HG03045 (cell line): ENCODE results near the gene AKAP5.

ENCODE experiments used
- ATAC-seq: cut with Tn5 transposase; IDR thresholded peaks from one replicate; pipeline ENCODE4 v1.9.1; 2021; ENCODE audit warnings: mild to moderate bottlenecking, moderate library complexity; ENCODE audit not compliant: unreplicated experiment

Gene AKAP5

GRCh38 chr14:64465191-64465822 lies at the start of gene AKAP5:
Gene AKAP5, plus strand, starts transcription at chr14:64465499. Its CDS starts 2,896 bp downstream, at chr14:64468395.
- peak; percentile 65 for ATAC-seq

GRCh38 chr14:64416348-64416932 lies 48.9 kb upstream of the AKAP5 start:
- no peak for ATAC-seq

- ATAC-seq, result no peak
Observed at GRCh38 chr14:64417055-64417770, 48.1 kb upstream of the AKAP5 start.

- ATAC-seq, result no peak
Observed at GRCh38 chr14:64417771-64418125, 47.6 kb upstream of the AKAP5 start.

GRCh38 chr14:64419003-64419402 lies 46.3 kb upstream of the AKAP5 start:
- no peak for ATAC-seq

GRCh38 chr14:64421166-64421565 lies 44.1 kb upstream of the AKAP5 start:
- ATAC-seq, result no peak

- no peak for ATAC-seq
Observed at GRCh38 chr14:64422005-64422404, 43.3 kb upstream of the AKAP5 start.

GRCh38 chr14:64422756-64423155 lies 42.5 kb upstream of the AKAP5 start:
- ATAC-seq, result no peak

GRCh38 chr14:64423987-64424386 lies 41.3 kb upstream of the AKAP5 start:
- ATAC-seq, result no peak

- ATAC-seq, result no peak
Observed at GRCh38 chr14:64434528-64434927, 30.8 kb upstream of the AKAP5 start.

- no peak for ATAC-seq
Observed at GRCh38 chr14:64438181-64438841, 27.0 kb upstream of the AKAP5 start.

GRCh38 chr14:64439141-64439540 lies 26.2 kb upstream of the AKAP5 start:
- ATAC-seq, result no peak

- ATAC-seq, result no peak
Observed at GRCh38 chr14:64440494-64440893, 24.8 kb upstream of the AKAP5 start.

GRCh38 chr14:64442300-64442988 lies 22.9 kb upstream of the AKAP5 start:
- ATAC-seq, result no peak

- ATAC-seq, result no peak
Observed at GRCh38 chr14:64444140-64444539, 21.2 kb upstream of the AKAP5 start.

- peak; percentile 98 for ATAC-seq
Observed at GRCh38 chr14:64444984-64445845, 20.1 kb upstream of the AKAP5 start.

- no peak for ATAC-seq
Observed at GRCh38 chr14:64447876-64448670, 17.2 kb upstream of the AKAP5 start.

GRCh38 chr14:64450255-64450654 lies 15.0 kb upstream of the AKAP5 start:
- ATAC-seq, result no peak

GRCh38 chr14:64454671-64455070 lies 10.6 kb upstream of the AKAP5 start:
- ATAC-seq, result no peak
